SK-N-SH (cell line): ENCODE data around the gene EXOC6. TPM values are rescaled to one million over a fixed set of nuclear protein-coding genes. Genes with fewer than 3 reads are reported as not detected.

Experiments
- CTCF ChIA-PET: fragments of 300-600, 350-600 bp; formaldehyde crosslinking; extraction: SDS; loops from one replicate; lab custom pipeline; 2021; lab: Yijun Ruan, JAX
- POLR2A ChIA-PET: fragments of 350-600 bp; sonication (Branson Sonifier 250); formaldehyde crosslinking; extraction: SDS; loops from one replicate; lab custom pipeline; 2020; ENCODE audit warnings: antibody characterized with exemption, inconsistent platforms; lab: Yijun Ruan, JAX
- DNase-seq: peaks from one replicate; pipeline ENCODE4 v3.0.0; 2012
- H2AFZ ChIP-seq: fragments of 200-600 bp; sonication (generic); 2 replicates; pipeline ENCODE4 v1.8.1; 2016; ENCODE audit warnings: antibody characterized with exemption, mild to moderate bottlenecking, low read depth
- H3F3A ChIP-seq: fragments of 200-600 bp; sonication (generic); replicated peaks from 2 replicates; pipeline ENCODE3; 2016; ENCODE audit warnings: antibody characterized with exemption, mild to moderate bottlenecking; ENCODE audit not compliant: insufficient read depth
- H3K27ac ChIP-seq, 2 experiments: fragments of 200-500 bp in 1 of 2; fragments of 200-600 bp in 1 of 2; sonication (Bioruptor generic) in 1 of 2; sonication (generic), shearing (Covaris generic) in 1 of 2; 2 replicates each; pipeline versions ENCODE4 v1.5.1 to v1.6.1; 2014 to 2016; ENCODE audit warnings: low read depth in 2 of 2, inconsistent platforms in 1 of 2, low read length in 1 of 2, mild to moderate bottlenecking in 1 of 2, mixed read lengths in 1 of 2
- H3K27me3 ChIP-seq: fragments of 200-600 bp; sonication (generic), shearing (Covaris generic); 2 replicates; pipeline ENCODE4 v1.6.1; 2016; ENCODE audit warnings: mixed run types; ENCODE audit not compliant: insufficient read depth
- H3K36me3 ChIP-seq, 2 experiments: fragments of 200-500 bp in 1 of 2; fragments of 200-600 bp in 1 of 2; sonication (Bioruptor generic) in 1 of 2; sonication (generic) in 1 of 2; replicated peaks in 1 of 2; 2 replicates each; pipeline versions ENCODE3 to v1.5.1; 2014 to 2016; ENCODE audit warnings: low read length in 1 of 2, mild to moderate bottlenecking in 1 of 2; ENCODE audit not compliant: insufficient read depth in 2 of 2, control insufficient read depth in 1 of 2
- H3K4me1 ChIP-seq, 2 experiments: fragments of 200-500 bp in 1 of 2; fragments of 200-600 bp in 1 of 2; sonication (Bioruptor generic) in 1 of 2; sonication (generic), shearing (Covaris generic) in 1 of 2; 2 replicates each; pipeline versions ENCODE4 v1.5.1 to v1.6.1; 2014 to 2016; ENCODE audit warnings: low read depth in 1 of 2, low read length in 1 of 2, mixed run types in 1 of 2; ENCODE audit not compliant: insufficient read depth in 2 of 2, control insufficient read depth in 1 of 2
- H3K4me2 ChIP-seq: fragments of 200-600 bp; sonication (generic), shearing (Covaris generic); 2 replicates; pipeline ENCODE4 v1.6.1; 2017; ENCODE audit warnings: mixed run types
- H3K4me3 ChIP-seq, 2 experiments: fragments of 200-500 bp in 1 of 2; fragments of 200-600 bp in 1 of 2; sonication (Bioruptor generic) in 1 of 2; sonication (generic), shearing (Covaris generic) in 1 of 2; 2 replicates each; pipeline versions ENCODE4 v1.5.1 to v1.8.1; 2014 to 2016; ENCODE audit warnings: low read depth in 2 of 2, inconsistent platforms in 1 of 2, low read length in 1 of 2, mild to moderate bottlenecking in 1 of 2, mixed read lengths in 1 of 2, moderate library complexity in 1 of 2
- H3K79me2 ChIP-seq: fragments of 200-600 bp; sonication (generic); 2 replicates; pipeline ENCODE4 v1.8.1; 2017; ENCODE audit warnings: mild to moderate bottlenecking; ENCODE audit not compliant: insufficient read depth
- H3K9ac ChIP-seq: fragments of 200-600 bp; sonication (generic); 2 replicates; pipeline ENCODE4 v1.6.1; 2017; ENCODE audit warnings: mixed run types
- H3K9me2 ChIP-seq: fragments of 200-600 bp; sonication (generic); 2 replicates; pipeline ENCODE4 v1.6.1; 2017; ENCODE audit warnings: mixed run types
- H3K9me3 ChIP-seq: fragments of 200-600 bp; sonication (generic); 2 replicates; pipeline ENCODE4 v1.6.1; 2017; ENCODE audit warnings: mixed run types, mild to moderate bottlenecking, moderate library complexity
- H4K20me1 ChIP-seq: fragments of 200-600 bp; sonication (generic); 2 replicates; pipeline ENCODE4 v1.6.1; 2017; ENCODE audit warnings: mild to moderate bottlenecking, mixed run types; ENCODE audit not compliant: insufficient read depth
- CTCF ChIP-seq: fragments of 200-600 bp; sonication (generic); IDR thresholded peaks from 2 replicates; pipeline ENCODE4 v1.6.1; 2017; ENCODE audit warnings: antibody characterized with exemption, mild to moderate bottlenecking, moderate library complexity
- EP300 ChIP-seq, 2 experiments: IDR thresholded peaks; 2 replicates each; pipeline versions ENCODE4 v1.4.0 to v1.6.1; 2012; ENCODE audit warnings: borderline replicate concordance in 1 of 2, low read depth in 1 of 2, low read length in 1 of 2
- EZH2phosphoT487 ChIP-seq: fragments of 200-600 bp; sonication (generic); IDR thresholded peaks from 2 replicates; pipeline ENCODE4 v1.6.1; 2017; ENCODE audit warnings: low read depth, mixed run types, mild to moderate bottlenecking, antibody characterized with exemption, moderate library complexity, borderline replicate concordance
- FOSL2 ChIP-seq: IDR thresholded peaks from 2 replicates; pipeline ENCODE4 v1.4.0; 2012; ENCODE audit warnings: low read depth, mild to moderate bottlenecking, moderate library complexity, borderline replicate concordance
- FOXM1 ChIP-seq: IDR thresholded peaks from 2 replicates; pipeline ENCODE4 v1.4.0; 2012; ENCODE audit warnings: low read depth, mild to moderate bottlenecking
- GABPA ChIP-seq: IDR thresholded peaks from 2 replicates; pipeline ENCODE4 v1.4.0; 2012; ENCODE audit warnings: low read depth, mild to moderate bottlenecking
- GATA2 ChIP-seq: sonication (generic); formaldehyde crosslinking; IDR thresholded peaks from 2 replicates; pipeline ENCODE4 v1.5.0; 2020; ENCODE audit warnings: mild to moderate bottlenecking, missing genetic modification reagents
- IRF3 ChIP-seq: fragments of 150-350 bp; IDR thresholded peaks from 2 replicates; pipeline ENCODE4 v1.6.1; 2016; ENCODE audit warnings: mild to moderate bottlenecking, low read depth, low read length
- MXI1 ChIP-seq: IDR thresholded peaks from 2 replicates; pipeline ENCODE4 v1.6.1; 2012; ENCODE audit warnings: mild to moderate bottlenecking, low read depth, low read length, improper control_type of control experiment
- NFIC ChIP-seq: IDR thresholded peaks from 2 replicates; pipeline ENCODE4 v1.4.0; 2012; ENCODE audit warnings: borderline replicate concordance
- NRF1 ChIP-seq: IDR thresholded peaks from 2 replicates; pipeline ENCODE4 v1.6.1; 2012; ENCODE audit warnings: low read depth, mild to moderate bottlenecking, low read length
- RFX5 ChIP-seq: IDR thresholded peaks from 2 replicates; pipeline ENCODE4 v1.6.1; 2012; ENCODE audit warnings: mild to moderate bottlenecking, improper control_type of control experiment, low read length
- RXRA ChIP-seq: IDR thresholded peaks from 2 replicates; pipeline ENCODE4 v1.4.0; 2012; ENCODE audit warnings: low read depth, mild to moderate bottlenecking, borderline replicate concordance
- SIN3A ChIP-seq: IDR thresholded peaks from 2 replicates; pipeline ENCODE4 v1.6.1; 2012; ENCODE audit warnings: low read depth, mild to moderate bottlenecking, low read length, moderate library complexity, borderline replicate concordance
- TAF1 ChIP-seq: IDR thresholded peaks from 2 replicates; pipeline ENCODE4 v1.6.1; 2012; ENCODE audit warnings: low read depth, mild to moderate bottlenecking, low read length, moderate library complexity, borderline replicate concordance
- TCF12 ChIP-seq: IDR thresholded peaks from 2 replicates; pipeline ENCODE4 v1.4.0; 2012
- USF1 ChIP-seq: IDR thresholded peaks from 2 replicates; pipeline ENCODE4 v1.4.0; 2012; ENCODE audit warnings: low read depth, borderline replicate concordance
- YY1 ChIP-seq: IDR thresholded peaks from 2 replicates; pipeline ENCODE4 v1.4.0; 2012; ENCODE audit warnings: low read depth, mild to moderate bottlenecking
- ZBTB33 ChIP-seq: IDR thresholded peaks from 2 replicates; pipeline ENCODE4 v1.4.0; 2012; ENCODE audit warnings: low read depth, borderline replicate concordance
- WGBS: methylation state at CpG from one replicate; pipeline ENCODE4 v1.1.6; 2017; ENCODE audit warnings: low lambda C conversion rate; 5-methylcytosine and 5-hydroxymethylcytosine counted together
- polyA plus RNA-seq, 3 experiments: library from polyadenylated mRNA; depleted of rRNA; stranded (reverse); fragments of >200 nt; gene quantifications; 2 replicates each; pipeline ENCODE4 v1.2.3, GENCODE V29; 2012

EXOC6 gene
- polyA plus RNA-seq, 1 of the 3 experiments (the other 2 are of a cell fraction), result 2.3 TPM

- DNase-seq, result no peak
- no peaks in the 10 kb centered on the region for H3K27me3 ChIP-seq
- no peaks in the 10 kb centered on the region for H3K9me2 ChIP-seq
- H3F3A ChIP-seq, result no peaks in the 10 kb centered on the region
- WGBS, result 96% methylated on average over 3 of the region's 3 CpGs
- no peak overlapping the region for H3K9ac ChIP-seq
- no peaks in the 10 kb centered on the region for H3K4me1 ChIP-seq
- POLR2A ChIA-PET, result no interaction called here
- H3K79me2 ChIP-seq, result no peaks in the 10 kb centered on the region
- CTCF ChIA-PET, result interaction anchor here (1.0 kb wide), 1 partner anchor 29 kb away, joined by 3 read pairs; no protein-coding TSS in a partner anchor
- H4K20me1 ChIP-seq, result no peaks in the 10 kb centered on the region
- TF ChIP-seq FOXM1, result no peak
- TF ChIP-seq NFIC, result no peak
- TF ChIP-seq YY1, result no peak
- no peak for TF ChIP-seq CTCF
- TF ChIP-seq ZBTB33, result no peak
- TF ChIP-seq GATA2 (CRISPR knock-in tag), result no peak
- no peak for TF ChIP-seq USF1
- TF ChIP-seq EZH2phosphoT487, result no peak
- H3K9me3 ChIP-seq, result peaks cover 8% of the 10 kb centered on the region; the same call in 1 of the 2 replicates
- peaks cover 0 to 4% of the 10 kb centered on the region in 2 experiments for H3K36me3 ChIP-seq
- no peak overlapping the region for H2AFZ ChIP-seq
- no peak overlapping the region for H3K4me3 ChIP-seq
- H3K27ac ChIP-seq, result no peak overlapping the region
- H3K4me2 ChIP-seq, result no peak overlapping the region
These were observed 7.2 kb downstream of the EXOC6 start for GRCh38 chr10:92855560-92855959.

GRCh38 chr10:92857904-92858514 is 9.7 kb downstream of the EXOC6 start:
- POLR2A ChIA-PET, result no interaction called here
- Histone ChIP-seq H3K4me2 (no peak overlapping the region), H3K4me3 (no peak overlapping the region), H3K9me3 (peaks cover 8% of the 10 kb centered on the region; the same call in 1 of the 2 replicates), H3K36me3 (peaks cover 0 to 4% of the 10 kb centered on the region in 2 experiments), H3K27ac (no peak overlapping the region), H3K79me2 (no peaks in the 10 kb centered on the region), H3F3A (no peaks in the 10 kb centered on the region), H3K27me3 (no peaks in the 10 kb centered on the region), H3K4me1 (no peaks in the 10 kb centered on the region), H3K9ac (no peak overlapping the region), H4K20me1 (no peaks in the 10 kb centered on the region), H2AFZ (no peak overlapping the region), H3K9me2 (no peaks in the 10 kb centered on the region)
- DNase-seq, result peak; percentile 30
- TF ChIP-seq EP300 (IDR thresholded peaks at IDR 0.05; ENCODE audit: borderline replicate concordance in 1 of 2, low read depth in 1 of 2, low read length in 1 of 2) (no peak), GATA2 (CRISPR knock-in tag) (no peak), FOXM1 (no peak), NRF1 (no peak), MXI1 (no peak), RFX5 (no peak), GABPA (no peak), IRF3 (no peak), TAF1 (no peak), RXRA (no peak), TCF12 (no peak), NFIC (no peak), FOSL2 (no peak), SIN3A (no peak)
- CTCF ChIA-PET, result no interaction called here
- WGBS, result 83% methylated on average over 4 of the region's 4 CpGs
